ENCODE data around the gene TLL2. TPM values are rescaled to one million over a fixed set of nuclear protein-coding genes. Genes with fewer than 3 reads are reported as not detected.

Gene TLL2
- total RNA-seq, 1 experiment from 2014 or later: 0.18 TPM

DNA sequence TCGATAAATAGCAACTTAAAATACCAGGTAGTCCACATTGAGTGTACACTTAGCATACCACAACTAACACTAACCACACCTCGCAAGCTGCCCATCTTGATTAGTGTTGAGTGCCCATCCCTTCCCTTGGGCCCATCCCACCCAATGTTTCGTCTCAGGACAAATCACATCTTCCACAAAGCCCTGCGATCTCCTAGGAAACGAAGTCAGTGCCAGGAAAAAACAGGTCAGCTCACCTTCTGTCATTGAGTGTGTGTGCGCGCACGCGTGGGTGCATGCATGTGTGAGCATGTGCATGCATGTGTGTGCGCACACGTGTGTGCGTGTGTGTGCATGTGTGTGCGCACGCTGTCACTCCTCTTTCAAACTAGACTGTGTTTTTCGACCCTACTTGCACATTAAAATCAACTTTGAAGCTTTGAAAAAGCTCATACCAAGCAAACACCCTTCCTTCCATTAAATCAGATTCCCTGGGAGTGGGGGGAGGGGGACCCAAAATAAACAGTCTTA, 106.1 kb downstream of the TLL2 start:
- Histone ChIP-seq H3K36me3 (ENCODE audit: low read depth, low read length) (no peaks in the 10 kb centered on the region), H3K9ac (ENCODE audit: low read length) (no peak overlapping the region), H3K27me3 (ENCODE audit: low read length) (peaks cover 29% of the 10 kb centered on the region), H3F3A (ENCODE audit: low read length, unreplicated experiment) (no peaks in the 10 kb centered on the region), H3K79me2 (ENCODE audit: low read length) (no peaks in the 10 kb centered on the region), H3K4me1 (ENCODE audit: insufficient read depth, low read length) (no peaks in the 10 kb centered on the region), H2AFZ (ENCODE audit: low read length) (no peak overlapping the region), H3K9me3 (ENCODE audit: low read length) (no peaks in the 10 kb centered on the region), H3K4me3 (ENCODE audit: low read length) (no peak overlapping the region), H3K27ac (ENCODE audit: low read length) (no peak overlapping the region), H3K4me2 (ENCODE audit: low read length) (no peak overlapping the region), H3K9me2 (replicated peaks; ENCODE audit: low read length) (no peaks in the 10 kb centered on the region), H4K20me1 (ENCODE audit: low read length) (no peaks in the 10 kb centered on the region)
- BruUV-seq (replicated peaks): no TSS peak
- intact Hi-C loops (cut with micrococcal nuclease): no loop called here
- CTCF ChIA-PET: no interaction called here
- TF ChIP-seq, protein P1, sequence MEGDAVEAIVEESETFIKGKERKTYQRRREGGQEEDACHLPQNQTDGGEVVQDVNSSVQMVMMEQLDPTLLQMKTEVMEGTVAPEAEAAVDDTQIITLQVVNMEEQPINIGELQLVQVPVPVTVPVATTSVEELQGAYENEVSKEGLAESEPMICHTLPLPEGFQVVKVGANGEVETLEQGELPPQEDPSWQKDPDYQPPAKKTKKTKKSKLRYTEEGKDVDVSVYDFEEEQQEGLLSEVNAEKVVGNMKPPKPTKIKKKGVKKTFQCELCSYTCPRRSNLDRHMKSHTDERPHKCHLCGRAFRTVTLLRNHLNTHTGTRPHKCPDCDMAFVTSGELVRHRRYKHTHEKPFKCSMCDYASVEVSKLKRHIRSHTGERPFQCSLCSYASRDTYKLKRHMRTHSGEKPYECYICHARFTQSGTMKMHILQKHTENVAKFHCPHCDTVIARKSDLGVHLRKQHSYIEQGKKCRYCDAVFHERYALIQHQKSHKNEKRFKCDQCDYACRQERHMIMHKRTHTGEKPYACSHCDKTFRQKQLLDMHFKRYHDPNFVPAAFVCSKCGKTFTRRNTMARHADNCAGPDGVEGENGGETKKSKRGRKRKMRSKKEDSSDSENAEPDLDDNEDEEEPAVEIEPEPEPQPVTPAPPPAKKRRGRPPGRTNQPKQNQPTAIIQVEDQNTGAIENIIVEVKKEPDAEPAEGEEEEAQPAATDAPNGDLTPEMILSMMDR (conservative IDR thresholded peaks at IDR 0.05; ENCODE audit: low read depth, low read length): no peak
- no peak for TF ChIP-seq EZH2phosphoT487 (IDR thresholded peaks at IDR 0.05; ENCODE audit: borderline replicate concordance, low read length)
- TF ChIP-seq EZH2 (IDR thresholded peaks at IDR 0.05; ENCODE audit: low read length, unreplicated experiment): no peak
- DNase-seq (no peak), ATAC-seq (no peak)
- POLR2A ChIA-PET (ENCODE audit: unreplicated experiment): no interaction called here

DNA sequence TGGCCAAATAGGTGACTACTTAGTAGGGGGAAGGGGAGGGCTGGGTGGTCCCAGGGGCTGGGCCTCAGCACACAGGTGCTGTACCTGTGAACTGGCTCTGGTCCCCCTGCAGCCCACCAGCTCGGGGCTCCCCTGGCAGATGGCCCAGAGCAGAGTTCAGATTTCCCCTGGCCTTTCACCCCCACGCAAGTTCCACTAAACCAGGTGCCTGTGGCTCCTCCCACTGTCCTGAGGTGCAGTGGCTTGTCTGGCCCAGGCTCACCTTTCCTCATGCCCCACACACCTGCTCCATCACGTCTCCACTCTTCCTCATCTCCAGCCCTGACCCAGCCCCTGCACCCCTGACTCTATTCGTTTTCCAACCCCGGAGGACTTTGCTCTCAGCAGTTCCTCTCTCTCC, 107.6 kb downstream of the TLL2 start:
- Histone ChIP-seq H4K20me1 (ENCODE audit: low read length) (no peaks in the 10 kb centered on the region), H3K4me3 (ENCODE audit: low read length) (no peak overlapping the region), H3K9me3 (ENCODE audit: low read length) (no peaks in the 10 kb centered on the region), H2AFZ (ENCODE audit: low read length) (no peak overlapping the region), H3K4me1 (ENCODE audit: insufficient read depth, low read length) (no peaks in the 10 kb centered on the region), H3F3A (ENCODE audit: low read length, unreplicated experiment) (no peaks in the 10 kb centered on the region), H3K4me2 (ENCODE audit: low read length) (no peak overlapping the region), H3K36me3 (ENCODE audit: low read depth, low read length) (no peaks in the 10 kb centered on the region), H3K9ac (ENCODE audit: low read length) (no peak overlapping the region), H3K9me2 (replicated peaks; ENCODE audit: low read length) (no peaks in the 10 kb centered on the region), H3K79me2 (ENCODE audit: low read length) (no peaks in the 10 kb centered on the region), H3K27ac (ENCODE audit: low read length) (no peak overlapping the region), H3K27me3 (ENCODE audit: low read length) (peaks cover 43% of the 10 kb centered on the region)
- ChIA-PET POLR2A (ENCODE audit: unreplicated experiment) (no interaction called here), CTCF (no interaction called here)
- DNase-seq (no peak), ATAC-seq (no peak)
- intact Hi-C loops (cut with micrococcal nuclease): no loop called here
- TF ChIP-seq EZH2 (IDR thresholded peaks at IDR 0.05; ENCODE audit: low read length, unreplicated experiment) (no peak), EZH2phosphoT487 (IDR thresholded peaks at IDR 0.05; ENCODE audit: borderline replicate concordance, low read length) (no peak)
- BruUV-seq (replicated peaks): no TSS peak

- peaks cover 57% of the 10 kb centered on the region for H3K27me3 ChIP-seq (ENCODE audit: low read length)
- H3K27ac ChIP-seq (ENCODE audit: low read length): no peak overlapping the region
- no peak overlapping the region for H3K9ac ChIP-seq (ENCODE audit: low read length)
- TF ChIP-seq, protein P1 (conservative IDR thresholded peaks at IDR 0.05; ENCODE audit: low read depth, low read length): no peak
- no peak for TF ChIP-seq EZH2 (IDR thresholded peaks at IDR 0.05; ENCODE audit: low read length, unreplicated experiment)
- no peak for TF ChIP-seq EZH2phosphoT487 (IDR thresholded peaks at IDR 0.05; ENCODE audit: borderline replicate concordance, low read length)
- no peak overlapping the region for H3K4me3 ChIP-seq (ENCODE audit: low read length)
- ChIA-PET POLR2A (ENCODE audit: unreplicated experiment) (no interaction called here), CTCF (no interaction called here)
- H3K36me3 ChIP-seq (ENCODE audit: low read depth, low read length): no peaks in the 10 kb centered on the region
- H3K4me1 ChIP-seq (ENCODE audit: insufficient read depth, low read length): no peaks in the 10 kb centered on the region
- DNase-seq (no peak), ATAC-seq (no peak)
- BruUV-seq (replicated peaks): no TSS peak
- no peaks in the 10 kb centered on the region for H3K79me2 ChIP-seq (ENCODE audit: low read length)
- H3K9me2 ChIP-seq (replicated peaks; ENCODE audit: low read length): no peaks in the 10 kb centered on the region
- H3K9me3 ChIP-seq (ENCODE audit: low read length): no peaks in the 10 kb centered on the region
- intact Hi-C loops (cut with micrococcal nuclease): no loop called here
- H3K4me2 ChIP-seq (ENCODE audit: low read length): no peak overlapping the region
- no peak overlapping the region for H2AFZ ChIP-seq (ENCODE audit: low read length)
- no peaks in the 10 kb centered on the region for H4K20me1 ChIP-seq (ENCODE audit: low read length)
- H3F3A ChIP-seq (ENCODE audit: low read length, unreplicated experiment): no peaks in the 10 kb centered on the region
Observed at GRCh38 chr10:96402417-96403305, 111.1 kb downstream of the TLL2 start.
